Measurements from ENCODE around the gene CCND3.

CCND3 gene

DNA sequence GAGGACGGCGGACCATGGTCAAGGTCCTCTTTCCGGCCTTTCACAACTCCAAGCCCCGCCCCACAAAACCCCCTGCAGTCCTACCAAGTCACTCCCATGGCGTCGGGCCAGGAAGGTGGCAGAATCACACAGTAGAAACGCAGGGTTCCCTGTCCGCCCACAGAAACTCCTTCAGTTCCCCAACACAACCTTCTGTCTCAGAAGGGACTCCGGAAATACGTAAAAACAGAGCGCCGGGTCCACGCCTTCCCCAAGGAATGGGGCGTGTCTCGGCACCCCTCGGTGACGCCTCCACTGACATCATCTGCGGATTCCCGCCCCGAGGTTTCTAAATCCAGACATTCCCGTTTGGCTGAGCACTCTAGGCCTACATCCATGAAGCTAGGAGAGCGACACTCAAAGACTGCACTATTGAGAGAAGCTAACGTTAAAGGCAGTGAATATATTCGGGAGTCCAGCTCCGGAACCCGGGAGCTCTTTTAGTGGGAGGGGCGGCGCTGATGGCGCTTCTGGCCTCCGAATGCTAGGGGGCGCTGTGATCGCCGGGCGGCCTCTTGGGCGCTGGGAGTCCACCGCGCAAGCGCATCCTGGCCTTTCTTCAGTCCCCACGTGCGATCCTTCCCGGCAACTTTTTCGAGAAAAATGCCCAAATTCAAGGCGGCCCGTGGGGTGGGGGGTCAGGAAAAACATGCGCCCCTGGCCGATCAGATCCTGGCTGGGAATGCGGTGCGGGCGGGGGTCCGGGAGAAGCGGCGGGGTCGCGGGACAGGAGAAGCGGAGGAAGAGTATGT lies 20.5 kb downstream of the CCND3 start, which contains the start of the genes BYSL and MED20:
Gene BYSL (plus strand): TSS at position 579 of the 791 bp plus-strand sequence. CDS start 64 bp downstream, at position 643.
Gene MED20 (minus strand): TSS at position 219 of the 791 bp plus-strand sequence. CDS start 121 bp downstream, at position 98.
- FAIRE-seq, result no peak

- no peak for FAIRE-seq
These were observed 24.1 kb downstream of the CCND3 start for GRCh38 chr6:41917528-41917927.

DNA sequence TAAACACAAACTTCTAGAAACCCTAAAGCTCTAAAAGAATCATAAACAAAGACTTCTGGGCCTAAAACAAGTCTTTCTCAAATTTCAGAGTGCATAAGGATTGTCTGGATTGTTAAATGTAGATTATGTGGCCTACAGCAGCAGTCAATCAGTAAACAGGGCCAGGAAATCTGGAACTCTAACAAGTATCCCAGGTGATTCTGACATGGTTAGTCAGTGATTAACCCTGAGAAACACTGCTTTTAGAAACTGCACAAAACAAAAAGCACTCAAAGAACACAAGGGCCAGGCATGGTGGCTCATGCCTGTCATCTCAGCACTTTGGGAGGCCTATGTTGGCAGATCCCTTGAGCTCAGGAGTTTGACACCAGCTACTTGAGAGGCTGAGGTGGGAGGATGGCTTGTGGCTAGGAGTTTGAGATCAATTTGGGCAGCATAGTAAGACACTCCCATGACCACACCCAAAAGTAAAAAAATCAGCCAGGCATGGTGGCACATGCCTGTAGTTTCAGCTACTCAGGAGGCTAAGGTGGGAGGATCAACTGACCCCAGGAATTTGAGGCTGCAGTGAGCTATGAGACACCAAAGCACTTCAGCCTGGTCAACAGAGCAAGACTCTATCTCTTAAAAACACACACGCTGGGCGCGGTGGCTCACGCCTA lies 26.6 kb downstream of the CCND3 start:
- FAIRE-seq, result no peak

- no peak for FAIRE-seq
These were observed 27.3 kb downstream of the CCND3 start for GRCh38 chr6:41914343-41914742.

GRCh38 chr6:41909727-41910126 lies 31.9 kb downstream of the CCND3 start:
- FAIRE-seq, result no peak

- FAIRE-seq, result no peak
These were observed 39.6 kb downstream of the CCND3 start for GRCh38 chr6:41901882-41902519.

DNA sequence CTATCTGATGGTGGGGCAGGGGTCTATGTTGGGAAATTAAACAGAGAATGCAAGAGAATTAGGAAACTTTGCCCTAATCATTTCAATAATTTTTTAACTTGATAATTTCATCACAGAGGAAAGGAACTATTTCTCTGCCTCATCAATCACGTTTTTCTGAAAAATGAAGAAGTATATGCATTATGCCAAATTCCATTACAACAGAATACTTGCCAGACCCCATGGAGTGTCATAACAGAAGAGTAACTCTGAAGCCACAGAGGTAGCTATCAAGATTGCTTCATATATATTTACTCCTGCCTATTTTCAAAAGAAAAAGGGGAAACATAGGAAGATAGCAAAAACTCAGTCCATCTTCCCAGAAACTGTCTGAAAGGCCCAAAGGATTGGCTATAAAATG lies 40.7 kb downstream of the CCND3 start:
- FAIRE-seq, result no peak

DNA sequence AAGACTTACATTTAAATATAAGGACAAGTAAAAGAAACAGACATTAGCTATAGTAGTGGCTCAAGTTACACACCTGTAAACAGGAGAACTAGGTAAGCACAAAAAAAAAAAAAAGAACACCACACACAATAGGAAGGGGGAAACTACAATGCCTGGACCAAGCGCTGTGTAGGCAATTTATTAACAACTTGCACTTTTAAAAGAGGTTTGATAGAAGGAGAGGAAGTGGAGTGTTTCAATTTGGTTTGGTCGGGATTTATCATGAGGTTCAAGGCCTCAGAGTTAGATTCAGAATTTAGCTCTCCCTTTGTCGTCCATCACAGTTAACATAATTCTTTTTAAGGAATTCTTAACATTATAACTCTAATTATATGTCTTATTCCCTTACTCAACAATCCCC lies 45.3 kb downstream of the CCND3 start:
- no peak for FAIRE-seq

GRCh38 chr6:41895300-41896233 lies 46.0 kb downstream of the CCND3 start, which contains the start of gene USP49:
USP49 (minus strand) TSS chr6:41895375; CDS start chr6:41806983, 88,392 bp downstream.
- FAIRE-seq, result no peak

DNA sequence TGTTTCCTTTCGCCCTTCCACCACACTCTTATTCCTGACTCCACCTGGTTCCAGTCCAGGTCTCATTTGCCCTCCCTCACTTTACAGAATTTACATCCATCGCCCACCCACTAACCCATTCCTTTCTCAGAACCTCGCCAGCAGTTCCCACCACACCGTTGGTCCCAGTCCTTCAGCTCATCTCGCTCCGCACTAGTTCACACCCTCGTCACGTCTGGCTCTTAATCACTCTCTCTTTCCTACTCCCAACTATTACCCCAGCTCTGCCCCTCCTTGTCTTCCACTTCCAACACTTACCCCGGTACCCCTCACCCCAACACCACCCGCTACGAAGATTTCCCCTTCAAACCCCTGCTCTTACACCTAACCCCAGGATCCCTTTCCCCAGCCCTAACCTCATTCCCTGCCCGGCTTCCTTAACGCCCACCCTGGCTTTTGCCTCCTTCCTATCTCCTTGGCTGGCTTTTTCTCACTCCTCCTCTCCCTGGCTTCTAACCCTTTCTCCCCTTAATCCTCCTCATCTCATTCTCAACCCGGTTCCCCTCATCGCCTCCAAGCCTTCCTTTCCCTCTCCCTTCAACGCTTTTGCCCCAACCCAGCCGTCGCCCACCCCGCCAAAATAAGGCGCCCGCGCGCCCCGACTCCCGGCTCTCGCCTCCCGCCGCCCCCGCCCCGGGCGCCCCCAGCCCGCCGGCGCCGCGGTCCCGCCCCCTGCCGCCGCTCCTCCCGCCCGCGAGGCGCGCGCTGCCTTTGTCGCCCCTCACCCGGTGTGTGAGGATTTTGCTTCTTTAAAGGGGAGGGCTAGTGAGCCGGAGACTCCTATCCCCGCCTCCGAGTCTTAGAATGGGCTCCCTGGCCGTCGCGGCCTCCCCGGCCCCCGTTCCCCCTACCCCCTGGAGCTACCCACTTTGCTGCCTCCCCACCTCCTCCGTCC lies 47.0 kb downstream of the CCND3 start:
- FAIRE-seq, result no peak

- no peak for FAIRE-seq
These were observed 48.6 kb downstream of the CCND3 start for GRCh38 chr6:41892921-41893564.

DNA sequence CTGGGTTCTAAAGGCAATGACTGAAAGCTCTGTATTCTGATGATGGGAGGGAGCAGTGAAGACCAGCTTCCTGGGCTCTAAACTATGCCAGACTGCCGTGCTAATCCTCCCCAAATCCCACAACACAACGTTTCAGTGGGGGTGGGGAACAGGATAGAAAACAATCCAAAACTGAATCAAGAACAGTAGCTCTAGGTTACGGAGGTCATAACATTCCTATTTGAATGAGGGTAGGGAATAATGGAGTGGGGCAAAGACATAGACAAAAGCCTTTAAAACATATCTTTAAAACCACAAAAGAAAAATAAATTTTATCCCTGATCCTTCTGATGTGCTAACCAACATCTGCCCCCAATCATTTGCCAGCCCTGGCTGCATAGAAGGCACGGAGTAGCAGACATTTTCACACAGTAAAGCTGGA lies 54.3 kb downstream of the CCND3 start:
- FAIRE-seq, result no peak

DNA sequence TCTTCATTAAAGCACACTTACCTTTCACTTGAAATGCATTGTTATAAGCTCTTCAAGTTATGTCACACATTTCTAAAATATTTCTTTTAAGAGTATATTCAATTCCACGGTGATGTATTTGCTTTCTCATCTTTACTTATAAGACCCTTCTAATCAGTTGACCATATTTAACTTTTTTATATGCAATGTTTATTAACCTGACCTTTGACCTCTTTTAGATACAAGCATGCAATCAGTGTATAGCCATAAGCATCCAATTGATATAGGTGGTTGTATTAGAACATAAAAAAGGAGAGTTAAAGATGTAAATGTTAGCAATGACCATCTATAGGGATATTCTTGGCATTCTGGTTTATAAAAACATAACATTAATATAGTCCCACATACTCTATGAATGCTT lies 55.7 kb downstream of the CCND3 start:
- FAIRE-seq, result no peak

DNA sequence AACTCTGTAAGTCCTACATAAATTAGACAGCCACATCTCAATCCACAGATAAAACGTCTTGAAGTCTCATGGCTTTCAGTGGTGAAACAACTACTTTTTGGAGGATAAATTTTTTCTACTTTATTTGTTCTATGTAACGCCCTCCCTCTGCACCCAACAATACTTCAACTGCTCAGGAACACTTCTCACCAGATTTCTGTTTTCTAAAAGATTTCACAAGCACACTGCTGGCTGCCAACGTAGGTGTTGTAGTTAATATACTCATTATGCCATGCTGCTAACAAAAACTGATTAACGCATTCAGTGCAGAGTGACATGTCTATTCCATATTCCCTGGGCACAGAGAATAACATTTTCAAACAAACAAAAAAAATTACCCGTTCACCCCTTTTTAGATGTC lies 56.7 kb downstream of the CCND3 start:
- no peak for FAIRE-seq

Data from endometrium (tissue), 2 donors.